Cerebellar nuclear complex (tissue), 1 donor: ENCODE measurements around the gene KIF1B.

Source experiments
- DNase-seq, 2 experiments: peaks; one replicate each; lab custom pipeline; 2025; lab: John Stamatoyannopoulos, UW

KIF1B gene

DNA sequence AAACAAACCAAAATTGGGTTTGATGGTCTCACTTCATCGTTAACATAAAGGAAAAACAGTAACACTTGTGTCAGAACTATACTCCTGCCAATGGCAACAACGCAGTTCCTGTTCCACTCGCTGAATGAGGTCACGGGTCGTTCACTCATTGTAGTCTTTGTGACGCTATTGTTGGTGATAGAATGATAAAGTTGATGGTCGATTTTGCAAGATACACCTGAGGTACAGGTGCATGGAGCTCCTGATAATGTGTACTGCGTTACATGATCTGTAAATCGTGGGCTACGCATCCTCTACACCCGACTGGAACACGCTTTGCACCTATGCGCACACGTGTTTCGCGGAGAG lies 219.5 kb downstream of the KIF1B start:
- no peak for DNase-seq

DNA sequence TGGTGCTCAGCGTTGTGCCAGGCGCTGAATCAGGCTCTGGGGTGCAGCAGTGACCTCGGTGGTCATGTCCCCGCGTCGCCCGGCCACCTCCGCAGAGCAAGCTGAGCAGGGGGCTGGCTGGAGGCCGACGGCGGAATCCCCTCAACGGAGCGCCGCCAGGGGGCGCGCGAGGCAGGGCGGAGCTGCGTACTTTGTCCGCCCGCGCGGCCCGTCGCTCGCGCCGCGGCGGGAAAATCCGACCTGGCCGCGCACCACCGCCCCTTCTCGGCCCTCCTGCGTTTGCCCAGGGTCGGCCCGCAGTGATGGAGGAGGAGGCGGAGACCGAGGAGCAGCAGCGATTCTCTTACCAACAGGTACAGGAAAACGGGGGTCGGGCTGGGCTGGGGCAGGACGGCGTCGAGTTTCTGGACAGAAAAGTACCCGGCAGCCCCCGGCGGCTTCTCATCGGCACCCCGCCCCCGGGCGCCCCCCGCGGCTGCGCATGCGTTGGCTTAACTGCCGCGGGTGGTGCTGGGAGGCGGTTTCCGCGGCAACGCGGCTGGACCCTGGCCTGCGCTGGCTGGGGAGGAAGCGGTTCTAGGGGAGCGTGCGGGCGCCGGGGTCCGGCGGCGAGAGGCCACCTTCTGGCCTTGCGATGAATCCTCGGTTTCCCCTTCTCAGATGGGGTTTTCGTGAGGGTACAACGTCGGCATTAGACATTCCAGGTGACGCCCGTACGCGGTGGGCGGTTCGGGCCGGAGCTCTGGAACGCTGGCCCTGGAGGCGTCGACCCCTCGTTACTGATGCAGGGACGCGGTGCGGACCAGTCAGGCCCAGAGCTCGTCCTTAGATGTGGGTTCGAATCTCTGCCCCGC lies 220.1 kb downstream of the KIF1B start, which contains the start of gene CENPS:
Gene CENPS, plus strand, starts transcription at position 218 of the 854 bp plus-strand sequence. Its CDS starts 85 bp downstream, at position 303.
- DNase-seq: peak in 1 of 2 experiments; percentile 47
